ENCODE measurements around the gene DGUOK. TPM values are rescaled to one million over a fixed set of nuclear protein-coding genes. Genes with fewer than 3 reads are reported as not detected.

DGUOK gene
- total and polyA plus RNA-seq, 10 of the 15 experiments (the other 5 are each of a cell fraction or from before 2014, with no cell fraction given) = 64.4 to 234 (median 91.4) TPM

GRCh38 chr2:73915437-73915993 lies 11.2 kb upstream of the DGUOK start (continued):
- TF ChIP-seq NR2C2 (IDR thresholded peaks at IDR 0.05; ENCODE audit: borderline replicate concordance, control insufficient read depth, insufficient read length, low read depth) = no peak

- Histone ChIP-seq H3K4me3 (no peak overlapping the region), H3K9ac (ENCODE audit: control insufficient read depth, insufficient read depth, low read length) (no peak overlapping the region), H3K4me1 (ENCODE audit: control insufficient read depth, insufficient read depth, low read length) (peaks cover 7% of the 10 kb centered on the region), H2AFZ (ENCODE audit: control insufficient read depth, low read depth, low read length) (no peak overlapping the region), H3K36me3 (ENCODE audit: control insufficient read depth in 2 of 2, insufficient read depth in 2 of 2, low read length in 1 of 2) (no peaks in the 10 kb centered on the region), H3K9me3 (replicated peaks; ENCODE audit: control insufficient read depth, insufficient read depth, low read length) (no peaks in the 10 kb centered on the region), H3K27me3 (replicated peaks in 1 of 2; ENCODE audit: control insufficient read depth in 2 of 2, insufficient read depth in 2 of 2, low read length in 1 of 2) (no peaks in the 10 kb centered on the region), H3K4me2 (ENCODE audit: control insufficient read depth, insufficient read depth) (no peak overlapping the region), H4K20me1 (ENCODE audit: control insufficient read depth, insufficient read depth) (no peaks in the 10 kb centered on the region), H3K27ac (ENCODE audit: control insufficient read depth, insufficient read depth) (no peak overlapping the region), H3K79me2 (ENCODE audit: control insufficient read depth, insufficient read depth, low read length) (no peaks in the 10 kb centered on the region)
- in situ Hi-C loops (cut with MboI) (no loop called here), intact Hi-C loops (cut with micrococcal nuclease; ENCODE audit: unreplicated experiment) (no loop called here)
- no peak for DNase-seq (ENCODE audit: low read depth, low spot score)
- ChIA-PET POLR2A (interaction anchor here (0.7 kb wide), 1 partner anchor 89 kb away, joined by 3 read pairs; no protein-coding TSS in a partner anchor), SMC1A (ENCODE audit: uncharacterized antibody, unreplicated experiment) (interaction anchor here (0.6 to 1.4 kb wide), 2 partner anchors 9 to 43 kb away, joined by 3 read pairs; no protein-coding TSS in a partner anchor), RAD21 (ENCODE audit: unreplicated experiment) (no interaction called here), CTCF (interaction anchor here (0.9 to 1.9 kb wide), 3 partner anchors 9 to 79 kb away, joined by 3 to 8 read pairs (median 5); no protein-coding TSS in a partner anchor)
- no peak for FAIRE-seq
- ATAC-seq = no peak
- TF ChIP-seq RUNX3 (IDR thresholded peaks at IDR 0.05; ENCODE audit: low read length) (no peak), CBX3 (IDR thresholded peaks at IDR 0.05; ENCODE audit: borderline replicate concordance, low read depth) (no peak)
- BruUV-seq (replicated peaks) = no TSS peak
- 27% methylated on average over 2 of the region's 2 CpGs for WGBS (ENCODE audit: insufficient coverage, insufficient replicate concordance, low lambda C conversion rate, missing lambda C conversion rate)
Measured at GRCh38 chr2:73916666-73917065, 10.0 kb upstream of the DGUOK start.

- ChIA-PET POLR2A (no interaction called here), SMC1A (ENCODE audit: uncharacterized antibody, unreplicated experiment) (interaction anchor here (1.3 to 1.4 kb wide), 2 partner anchors 44 to 209 kb away, joined by 3 read pairs; no protein-coding TSS in a partner anchor), CTCF (interaction anchor here (0.9 to 2.0 kb wide), 4 partner anchors 9 to 93 kb away, joined by 3 to 8 read pairs (median 5); no protein-coding TSS in a partner anchor), RAD21 (ENCODE audit: unreplicated experiment) (interaction anchor here (0.7 kb wide), 1 partner anchor 70 kb away, joined by 3 read pairs; no protein-coding TSS in a partner anchor)
- Histone ChIP-seq H3K27me3 (replicated peaks in 1 of 2; ENCODE audit: control insufficient read depth in 2 of 2, insufficient read depth in 2 of 2, low read length in 1 of 2) (no peaks in the 10 kb centered on the region), H4K20me1 (ENCODE audit: control insufficient read depth, insufficient read depth) (no peaks in the 10 kb centered on the region), H3K79me2 (ENCODE audit: control insufficient read depth, insufficient read depth, low read length) (no peaks in the 10 kb centered on the region), H3K27ac (ENCODE audit: control insufficient read depth, insufficient read depth) (no peak overlapping the region), H3K4me1 (ENCODE audit: control insufficient read depth, insufficient read depth, low read length) (peaks cover 7% of the 10 kb centered on the region), H2AFZ (ENCODE audit: control insufficient read depth, low read depth, low read length) (no peak overlapping the region; the same call in 1 of the 2 replicates), H3K36me3 (ENCODE audit: control insufficient read depth in 2 of 2, insufficient read depth in 2 of 2, low read length in 1 of 2) (no peaks in the 10 kb centered on the region), H3K4me2 (ENCODE audit: control insufficient read depth, insufficient read depth) (no peak overlapping the region), H3K9me3 (replicated peaks; ENCODE audit: control insufficient read depth, insufficient read depth, low read length) (no peaks in the 10 kb centered on the region), H3K4me3 (no peak overlapping the region), H3K9ac (ENCODE audit: control insufficient read depth, insufficient read depth, low read length) (no peak overlapping the region)
- ATAC-seq (no peak), DNase-seq (ENCODE audit: low read depth, low spot score) (no peak), FAIRE-seq (no peak)
- in situ Hi-C loops (cut with MboI) (no loop called here), intact Hi-C loops (cut with micrococcal nuclease; ENCODE audit: unreplicated experiment) (no loop called here)
- BruUV-seq (replicated peaks) = no TSS peak
- TF ChIP-seq MEF2B (IDR thresholded peaks at IDR 0.05; ENCODE audit: partially characterized antibody, poor library complexity, severe bottlenecking) (peak; percentile 53), GABPA (IDR thresholded peaks at IDR 0.05; ENCODE audit: low read depth) (no peak)
- WGBS (ENCODE audit: insufficient coverage, insufficient replicate concordance, low lambda C conversion rate, missing lambda C conversion rate) = 49% methylated on average over 2 of the region's 2 CpGs
Measured at GRCh38 chr2:73917296-73917695, 9.4 kb upstream of the DGUOK start.

Measured in GM12878 (cell line).